Liver (tissue), 9 donors: ENCODE measurements around the gene BCAR1. TPM values are rescaled to one million over a fixed set of nuclear protein-coding genes. Genes with fewer than 3 reads are reported as not detected.

Source experiments
- DNase-seq: peaks from one replicate; pipeline ENCODE4 v3.0.0-alpha.2; 2017; ENCODE audit warnings: low spot score
- H3K27ac ChIP-seq, 2 donors: one replicate each; pipeline ENCODE4 v1.7.0; 2013; ENCODE audit warnings: inconsistent platforms in 2 of 2, low read length in 2 of 2, control low read depth in 1 of 2, low read depth in 1 of 2, mild to moderate bottlenecking in 1 of 2
- H3K27me3 ChIP-seq, 4 donors: one replicate each; pipeline versions ENCODE4 v1.6.1 to v1.7.0; 2013; ENCODE audit warnings: low read length in 3 of 4, inconsistent platforms in 1 of 4, mild to moderate bottlenecking in 1 of 4, moderate library complexity in 1 of 4; ENCODE audit not compliant: control insufficient read depth in 4 of 4, insufficient read depth in 4 of 4
- H3K36me3 ChIP-seq, 4 donors: one replicate each; pipeline versions ENCODE4 v1.6.1 to v1.7.0; 2013; ENCODE audit warnings: low read length in 3 of 4, mild to moderate bottlenecking in 3 of 4, low read depth in 1 of 4, moderate library complexity in 1 of 4; ENCODE audit not compliant: control insufficient read depth in 4 of 4, insufficient read depth in 3 of 4
- H3K4me1 ChIP-seq, 4 donors: one replicate each; pipeline versions ENCODE4 v1.6.1 to v1.7.0; 2013; ENCODE audit warnings: low read length in 3 of 4, mild to moderate bottlenecking in 3 of 4, moderate library complexity in 1 of 4; ENCODE audit not compliant: control insufficient read depth in 4 of 4, insufficient read depth in 4 of 4
- H3K4me3 ChIP-seq, 3 donors: one replicate each; pipeline versions ENCODE4 v1.6.1 to v1.7.0; 2013; ENCODE audit warnings: low read length in 3 of 3, control low read depth in 1 of 3, low read depth in 1 of 3, mild to moderate bottlenecking in 1 of 3
- H3K9ac ChIP-seq, 2 donors: one replicate each; pipeline ENCODE4 v1.7.0; 2013; ENCODE audit warnings: low read length in 2 of 2, mild to moderate bottlenecking in 2 of 2, moderate library complexity in 2 of 2, control low read depth in 1 of 2, low read depth in 1 of 2
- H3K9me3 ChIP-seq, 4 donors: one replicate each; pipeline versions ENCODE4 v1.6.1 to v1.7.0; 2013; ENCODE audit warnings: low read length in 3 of 4; ENCODE audit not compliant: control insufficient read depth in 4 of 4
- ATF3 ChIP-seq: IDR thresholded peaks from 2 replicates; pipeline ENCODE4 v1.6.1; 2016; ENCODE audit warnings: antibody characterized with exemption
- CTCF ChIP-seq: fragments of 150-350 bp; IDR thresholded peaks from 2 replicates; pipeline ENCODE4 v1.5.1; 2017; ENCODE audit warnings: improper control_type of control experiment, low read depth, low read length; ENCODE audit not compliant: missing input control
- EGR1 ChIP-seq, 2 donors: IDR thresholded peaks; 2 replicates each; pipeline ENCODE4 v1.6.1; 2016 to 2018; ENCODE audit warnings: antibody characterized with exemption in 2 of 2, low read depth in 2 of 2
- FOXA2 ChIP-seq: IDR thresholded peaks from 2 replicates; pipeline ENCODE4 v1.6.1; 2016; ENCODE audit warnings: antibody characterized with exemption
- GABPA ChIP-seq, 2 donors: IDR thresholded peaks in 1 of 2; conservative IDR thresholded peaks in 1 of 2; 2 replicates each; pipeline ENCODE4 v1.6.1; 2016; ENCODE audit warnings: antibody characterized with exemption in 2 of 2, mild to moderate bottlenecking in 1 of 2, moderate library complexity in 1 of 2
- HNF4A ChIP-seq, 2 donors: conservative IDR thresholded peaks; 2 replicates each; pipeline ENCODE4 v1.6.1; 2016; ENCODE audit warnings: antibody characterized with exemption in 2 of 2, mild to moderate bottlenecking in 2 of 2
- HNF4G ChIP-seq: IDR thresholded peaks from 2 replicates; pipeline ENCODE4 v1.6.1; 2016; ENCODE audit warnings: antibody characterized with exemption
- JUND ChIP-seq, 2 donors: IDR thresholded peaks; 2 replicates each; pipeline ENCODE4 v1.6.1; 2016; ENCODE audit warnings: antibody characterized with exemption in 2 of 2
- MAX ChIP-seq: IDR thresholded peaks from 2 replicates; pipeline ENCODE4 v1.6.1; 2016; ENCODE audit warnings: antibody characterized with exemption
- NR2F2 ChIP-seq: IDR thresholded peaks from 2 replicates; pipeline ENCODE4 v1.6.1; 2016; ENCODE audit warnings: antibody characterized with exemption
- RAD21 ChIP-seq, 2 donors: IDR thresholded peaks; 2 replicates each; pipeline ENCODE4 v1.6.1; 2016; ENCODE audit warnings: antibody characterized with exemption in 2 of 2, mild to moderate bottlenecking in 2 of 2
- REST ChIP-seq: IDR thresholded peaks from 2 replicates; pipeline ENCODE4 v1.6.1; 2016; ENCODE audit warnings: antibody characterized with exemption, mild to moderate bottlenecking
- RXRA ChIP-seq, 2 donors: IDR thresholded peaks; 2 replicates each; pipeline ENCODE4 v1.6.1; 2017 to 2018; ENCODE audit warnings: antibody characterized with exemption in 2 of 2, mild to moderate bottlenecking in 1 of 2
- SP1 ChIP-seq: IDR thresholded peaks from 2 replicates; pipeline ENCODE4 v1.6.1; 2018; ENCODE audit warnings: antibody characterized with exemption, mild to moderate bottlenecking
- TAF1 ChIP-seq: conservative IDR thresholded peaks from 2 replicates; pipeline ENCODE4 v1.6.1; 2016; ENCODE audit warnings: antibody characterized with exemption, mild to moderate bottlenecking
- YY1 ChIP-seq: IDR thresholded peaks from 2 replicates; pipeline ENCODE4 v1.6.1; 2016; ENCODE audit warnings: antibody characterized with exemption, mild to moderate bottlenecking
- ZBTB33 ChIP-seq: IDR thresholded peaks from 2 replicates; pipeline ENCODE4 v1.6.1; 2016; ENCODE audit warnings: antibody characterized with exemption
- WGBS: extraction: QIAGEN DNeasy Blood & Tissue Kit; methylation state at CpG from one replicate; pipeline ENCODE4 v1.1.7; 2013; 5-methylcytosine and 5-hydroxymethylcytosine counted together
- polyA plus RNA-seq, 2 donors: library from polyadenylated mRNA; stranded (reverse) in 1 of 2; unstranded in 1 of 2; fragments of 200-250 nt in 1 of 2; fragments of >200 nt in 1 of 2; fragmentation: Nextera tagmentation in 1 of 2; extraction: Ambion mirVana in 1 of 2; gene quantifications; one replicate each; pipeline versions ENCODE4 v1.2.1 to v1.2.3, GENCODE V29; 2013 to 2015
- total RNA-seq, 2 donors: library from RNA; depleted of rRNA; stranded (reverse); fragments of >200 nt; gene quantifications; one replicate each; pipeline ENCODE4 v1.2.3, GENCODE V29; 2014
- donor health status: healthy.
- donor health status: healthy.
- donor health status: healthy.
- donor health status: healthy.
- donor health status: healthy.

Gene BCAR1
- total and polyA plus RNA-seq, 4 donors, result 10.1 to 32.2 (median 20.2) TPM

GRCh38 chr16:75222271-75222783 is 29.1 kb downstream of the BCAR1 start:
- TF ChIP-seq FOXA2, result no peak
- TF ChIP-seq REST, result no peak
- TF ChIP-seq YY1, result no peak
- TF ChIP-seq GABPA (IDR thresholded peaks at IDR 0.05 in 1 of 2, conservative IDR thresholded peaks at IDR 0.05 in 1 of 2), result no peak
- TF ChIP-seq CTCF, result no peak
- no peak for TF ChIP-seq RAD21 (IDR thresholded peaks at IDR 0.05)
- no peak for TF ChIP-seq ATF3
- TF ChIP-seq EGR1 (IDR thresholded peaks at IDR 0.05; ENCODE audit: low read depth in 2 of 2), result no peak
- TF ChIP-seq NR2F2, result no peak
- no peak for TF ChIP-seq ZBTB33
- TF ChIP-seq MAX, result no peak
- no peak for TF ChIP-seq SP1
- TF ChIP-seq RXRA (IDR thresholded peaks at IDR 0.05), result no peak
- no peak for TF ChIP-seq HNF4G
- no peak for TF ChIP-seq TAF1
- Histone ChIP-seq H3K27ac (no peak overlapping the region), H3K36me3 (no peaks in the 10 kb centered on the region), H3K4me1 (peaks cover 0 to 2% (median 0%) of the 10 kb centered on the region in 4 donors), H3K4me3 (no peak overlapping the region), H3K9ac (no peak overlapping the region), H3K9me3 (no peaks in the 10 kb centered on the region), H3K27me3 (no peaks in the 10 kb centered on the region)
- 81% methylated on average over 16 of the region's 16 CpGs for WGBS
- DNase-seq, result no peak

GRCh38 chr16:75219838-75220237 is 31.6 kb downstream of the BCAR1 start:
- Histone ChIP-seq H3K9ac (no peak overlapping the region), H3K27ac (no peak overlapping the region), H3K4me3 (no peak overlapping the region), H3K36me3 (no peaks in the 10 kb centered on the region), H3K9me3 (no peaks in the 10 kb centered on the region), H3K4me1 (peaks cover 0 to 2% (median 0%) of the 10 kb centered on the region in 4 donors), H3K27me3 (no peaks in the 10 kb centered on the region)
- 83% methylated on average over 5 of the region's 5 CpGs for WGBS
- DNase-seq, result no peak
- TF ChIP-seq YY1, result no peak
- no peak for TF ChIP-seq REST
- TF ChIP-seq EGR1 (IDR thresholded peaks at IDR 0.05; ENCODE audit: low read depth in 2 of 2), result no peak
- no peak for TF ChIP-seq JUND (IDR thresholded peaks at IDR 0.05)
- TF ChIP-seq MAX, result no peak
- no peak for TF ChIP-seq ATF3
- TF ChIP-seq HNF4A (conservative IDR thresholded peaks at IDR 0.05), result no peak
- TF ChIP-seq CTCF, result no peak
- TF ChIP-seq GABPA (IDR thresholded peaks at IDR 0.05 in 1 of 2, conservative IDR thresholded peaks at IDR 0.05 in 1 of 2), result no peak
